Loucy (cell line): ENCODE measurements around the gene QSOX1.

Experiments
- H2AFZ ChIP-seq: fragments of 200-600 bp; sonication (generic); 2 replicates; pipeline ENCODE4 v1.6.0; 2016; ENCODE audit warnings: antibody characterized with exemption, mild to moderate bottlenecking, low read length, moderate library complexity
- H3F3A ChIP-seq: fragments of 200-600 bp; 2 replicates; pipeline ENCODE4 v1.6.0; 2016; ENCODE audit warnings: antibody characterized with exemption, low read depth, mild to moderate bottlenecking
- H3K27me3 ChIP-seq: fragments of 200-600 bp; sonication (generic); 2 replicates; pipeline ENCODE4 v1.6.1; 2014; ENCODE audit warnings: low read length, mild to moderate bottlenecking; ENCODE audit not compliant: insufficient read depth, poor library complexity, severe bottlenecking
- H3K36me3 ChIP-seq: fragments of 200-600 bp; sonication (generic); 2 replicates; pipeline ENCODE4 v1.6.1; 2016; ENCODE audit warnings: low read length; ENCODE audit not compliant: insufficient read depth
- H3K4me1 ChIP-seq: fragments of 200-600 bp; sonication (generic); 2 replicates; pipeline ENCODE4 v1.5.1; 2014; ENCODE audit warnings: low read length, mild to moderate bottlenecking; ENCODE audit not compliant: insufficient read depth, poor library complexity, severe bottlenecking
- H3K4me2 ChIP-seq: fragments of 200-600 bp; sonication (generic); 2 replicates; pipeline ENCODE4 v1.6.0; 2014; ENCODE audit warnings: antibody characterized with exemption, low read length, low read depth, mild to moderate bottlenecking; ENCODE audit not compliant: poor library complexity, severe bottlenecking
- H3K4me3 ChIP-seq: fragments of 200-600 bp; sonication (generic); 2 replicates; pipeline ENCODE4 v1.5.1; 2014; ENCODE audit warnings: low read length, mild to moderate bottlenecking, mixed read lengths; ENCODE audit not compliant: poor library complexity, severe bottlenecking
- H3K79me2 ChIP-seq: fragments of 200-600 bp; sonication (generic); 2 replicates; pipeline ENCODE4 v1.6.1; 2014; ENCODE audit warnings: low read length; ENCODE audit not compliant: insufficient read depth
- H3K9ac ChIP-seq: fragments of 200-600 bp; sonication (generic); 2 replicates; pipeline ENCODE4 v1.6.0; 2014; ENCODE audit warnings: mild to moderate bottlenecking, low read depth, low read length, moderate library complexity; ENCODE audit not compliant: poor library complexity, severe bottlenecking
- H3K9me2 ChIP-seq: fragments of 200-600 bp; sonication (generic); replicated peaks from 2 replicates; pipeline ENCODE4 v1.6.1; 2016; ENCODE audit warnings: low read depth, low read length, mixed read lengths
- H3K9me3 ChIP-seq: fragments of 200-600 bp; sonication (generic); 2 replicates; pipeline ENCODE4 v1.6.1; 2014; ENCODE audit warnings: mild to moderate bottlenecking, antibody characterized with exemption, low read length, low read depth; ENCODE audit not compliant: insufficient read depth
- H4K20me1 ChIP-seq: fragments of 200-600 bp; sonication (generic); 2 replicates; pipeline ENCODE4 v1.6.0; 2014; ENCODE audit warnings: antibody characterized with exemption, low read length, mild to moderate bottlenecking; ENCODE audit not compliant: insufficient read depth, poor library complexity, severe bottlenecking
- EZH2phosphoT487 ChIP-seq: fragments of 200-600 bp; IDR thresholded peaks from 2 replicates; pipeline ENCODE4 v1.6.1; 2018; ENCODE audit warnings: antibody characterized with exemption, mild to moderate bottlenecking, moderate library complexity, borderline replicate concordance
- TF ChIP-seq, protein P1 (sequence below): fragments of 200-600 bp; sonication (generic); conservative IDR thresholded peaks from 2 replicates; pipeline ENCODE4 v1.5.1; 2014; ENCODE audit warnings: mild to moderate bottlenecking, antibody characterized with exemption, low read length

Gene QSOX1

GRCh38 chr1:180196436-180197003, 41.9 kb downstream of the QSOX1 start:
- no peaks in the 10 kb centered on the region for H3F3A ChIP-seq
- peak overlapping the region; percentile 63 for H3K4me3 ChIP-seq
- peak overlapping the region; percentile 86 for H3K9ac ChIP-seq
- peak overlapping the region; percentile 76 for H3K4me2 ChIP-seq
- H3K9me3 ChIP-seq, result no peaks in the 10 kb centered on the region
- H4K20me1 ChIP-seq, result no peaks in the 10 kb centered on the region
- no peaks in the 10 kb centered on the region for H3K9me2 ChIP-seq
- no peak overlapping the region for H2AFZ ChIP-seq
- H3K36me3 ChIP-seq, result peaks cover 30% of the 10 kb centered on the region; the same call in 1 of the 2 replicates
- peaks cover 65% of the 10 kb centered on the region for H3K4me1 ChIP-seq
- peaks cover 70% of the 10 kb centered on the region for H3K79me2 ChIP-seq
- no peaks in the 10 kb centered on the region for H3K27me3 ChIP-seq
- TF ChIP-seq EZH2phosphoT487, result no peak
- TF ChIP-seq, protein P1, sequence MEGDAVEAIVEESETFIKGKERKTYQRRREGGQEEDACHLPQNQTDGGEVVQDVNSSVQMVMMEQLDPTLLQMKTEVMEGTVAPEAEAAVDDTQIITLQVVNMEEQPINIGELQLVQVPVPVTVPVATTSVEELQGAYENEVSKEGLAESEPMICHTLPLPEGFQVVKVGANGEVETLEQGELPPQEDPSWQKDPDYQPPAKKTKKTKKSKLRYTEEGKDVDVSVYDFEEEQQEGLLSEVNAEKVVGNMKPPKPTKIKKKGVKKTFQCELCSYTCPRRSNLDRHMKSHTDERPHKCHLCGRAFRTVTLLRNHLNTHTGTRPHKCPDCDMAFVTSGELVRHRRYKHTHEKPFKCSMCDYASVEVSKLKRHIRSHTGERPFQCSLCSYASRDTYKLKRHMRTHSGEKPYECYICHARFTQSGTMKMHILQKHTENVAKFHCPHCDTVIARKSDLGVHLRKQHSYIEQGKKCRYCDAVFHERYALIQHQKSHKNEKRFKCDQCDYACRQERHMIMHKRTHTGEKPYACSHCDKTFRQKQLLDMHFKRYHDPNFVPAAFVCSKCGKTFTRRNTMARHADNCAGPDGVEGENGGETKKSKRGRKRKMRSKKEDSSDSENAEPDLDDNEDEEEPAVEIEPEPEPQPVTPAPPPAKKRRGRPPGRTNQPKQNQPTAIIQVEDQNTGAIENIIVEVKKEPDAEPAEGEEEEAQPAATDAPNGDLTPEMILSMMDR, result no peak

GRCh38 chr1:180197231-180197630, 42.6 kb downstream of the QSOX1 start:
- peak overlapping the region; percentile 76 for H3K4me2 ChIP-seq
- no peaks in the 10 kb centered on the region for H3K9me3 ChIP-seq
- no peaks in the 10 kb centered on the region for H3F3A ChIP-seq
- H3K4me3 ChIP-seq, result peak overlapping the region; percentile 44
- peaks cover 59% of the 10 kb centered on the region for H3K4me1 ChIP-seq
- peaks cover 67% of the 10 kb centered on the region for H3K79me2 ChIP-seq
- peaks cover 30% of the 10 kb centered on the region; the same call in 1 of the 2 replicates for H3K36me3 ChIP-seq
- TF ChIP-seq, protein P1, result no peak
- TF ChIP-seq EZH2phosphoT487, result no peak
- H3K9ac ChIP-seq, result peak overlapping the region; percentile 53
- H3K9me2 ChIP-seq, result no peaks in the 10 kb centered on the region
- H3K27me3 ChIP-seq, result no peaks in the 10 kb centered on the region
- H4K20me1 ChIP-seq, result no peaks in the 10 kb centered on the region
- no peak overlapping the region for H2AFZ ChIP-seq

- no peak overlapping the region for H3K4me3 ChIP-seq
- TF ChIP-seq, protein P1, result no peak
- TF ChIP-seq EZH2phosphoT487, result no peak
- H3K27me3 ChIP-seq, result no peaks in the 10 kb centered on the region
- no peaks in the 10 kb centered on the region for H3K9me2 ChIP-seq
- peak overlapping the region; percentile 53 for H3K9ac ChIP-seq
- H3K36me3 ChIP-seq, result peaks cover 30% of the 10 kb centered on the region; the same call in 1 of the 2 replicates
- H3F3A ChIP-seq, result no peaks in the 10 kb centered on the region
- peaks cover 50% of the 10 kb centered on the region for H3K4me1 ChIP-seq
- H3K9me3 ChIP-seq, result no peaks in the 10 kb centered on the region
- no peak overlapping the region for H2AFZ ChIP-seq
- H4K20me1 ChIP-seq, result no peaks in the 10 kb centered on the region
- peaks cover 57% of the 10 kb centered on the region for H3K79me2 ChIP-seq
- H3K4me2 ChIP-seq, result peak overlapping the region; percentile 76
These were observed 43.5 kb downstream of the QSOX1 start for GRCh38 chr1:180198196-180198595.
